Mesenchymal stem cell (in vitro differentiated cells and primary cell): Measurements from ENCODE around the gene KCNN2.

Experiments
- DNase-seq: peaks from one replicate; pipeline ENCODE4 v3.0.0-alpha.2; 2013
- H2AFZ ChIP-seq: one replicate; pipeline ENCODE4 v1.6.1; 2013; ENCODE audit warnings: low read depth, mild to moderate bottlenecking, control low read depth, inconsistent platforms, low read length, moderate library complexity
- H2AK5ac ChIP-seq: 2 replicates; pipeline ENCODE4 v1.6.1; 2013; ENCODE audit warnings: low read length, moderate library complexity, mild to moderate bottlenecking, inconsistent platforms; ENCODE audit not compliant: severe bottlenecking
- H2BK120ac ChIP-seq: one replicate; pipeline ENCODE4 v1.6.1; 2013; ENCODE audit warnings: low read depth, mild to moderate bottlenecking, inconsistent platforms, low read length, moderate library complexity
- H2BK12ac ChIP-seq, 2 experiments: one replicate each; pipeline ENCODE4 v1.6.1; 2013; ENCODE audit warnings: inconsistent platforms in 2 of 2, low read length in 2 of 2, mild to moderate bottlenecking in 2 of 2, moderate library complexity in 2 of 2, control low read depth in 1 of 2
- H2BK15ac ChIP-seq: one replicate; pipeline ENCODE4 v1.6.1; 2013; ENCODE audit warnings: mild to moderate bottlenecking, low read depth, inconsistent platforms; ENCODE audit not compliant: poor library complexity, severe bottlenecking
- H2BK5ac ChIP-seq: 2 replicates; pipeline ENCODE4 v1.6.1; 2013; ENCODE audit warnings: low read depth, mild to moderate bottlenecking, low read length, control low read depth, inconsistent platforms; ENCODE audit not compliant: poor library complexity, severe bottlenecking
- H3K14ac ChIP-seq, 2 experiments: one replicate each; pipeline ENCODE4 v1.6.1; 2013; ENCODE audit warnings: inconsistent platforms in 2 of 2, low read length in 2 of 2, control low read depth in 1 of 2, mild to moderate bottlenecking in 1 of 2, moderate library complexity in 1 of 2
- H3K18ac ChIP-seq, 2 experiments: one replicate each; pipeline ENCODE4 v1.6.1; 2013; ENCODE audit warnings: inconsistent platforms in 2 of 2, low read length in 2 of 2, control low read depth in 1 of 2, low read depth in 1 of 2, mild to moderate bottlenecking in 1 of 2
- H3K23ac ChIP-seq, 2 experiments: one replicate each; pipeline ENCODE4 v1.6.1; 2013; ENCODE audit warnings: inconsistent platforms in 2 of 2, low read length in 2 of 2, mild to moderate bottlenecking in 2 of 2, moderate library complexity in 2 of 2, control low read depth in 1 of 2
- H3K27ac ChIP-seq: 2 replicates; pipeline ENCODE4 v1.5.1; 2013; ENCODE audit warnings: mild to moderate bottlenecking, moderate library complexity, low read length, control low read depth, inconsistent platforms; ENCODE audit not compliant: poor library complexity, severe bottlenecking
- H3K27me3 ChIP-seq, 2 experiments: 2 replicates each; pipeline versions ENCODE4 v1.6.1 to v1.7.0; 2013; ENCODE audit warnings: low read length in 2 of 2, mild to moderate bottlenecking in 2 of 2, moderate library complexity in 2 of 2, control low read depth in 1 of 2, inconsistent platforms in 1 of 2; ENCODE audit not compliant: control insufficient read depth in 1 of 2, insufficient read depth in 1 of 2
- H3K36me3 ChIP-seq, 2 experiments: 2 replicates each; pipeline versions ENCODE4 v1.6.1 to v1.7.0; 2013; ENCODE audit warnings: low read length in 2 of 2, control low read depth in 1 of 2, inconsistent platforms in 1 of 2, low read depth in 1 of 2, mild to moderate bottlenecking in 1 of 2; ENCODE audit not compliant: insufficient read depth in 2 of 2, control insufficient read depth in 1 of 2
- H3K4ac ChIP-seq, 2 experiments: one replicate each; pipeline ENCODE4 v1.6.1; 2013; ENCODE audit warnings: inconsistent platforms in 2 of 2, low read length in 2 of 2, mild to moderate bottlenecking in 2 of 2, moderate library complexity in 2 of 2, control low read depth in 1 of 2, low read depth in 1 of 2
- H3K4me1 ChIP-seq: 2 replicates; pipeline ENCODE4 v1.6.1; 2013; ENCODE audit warnings: low read depth, low read length, control low read depth; ENCODE audit not compliant: control insufficient read depth, insufficient read depth
- H3K4me2 ChIP-seq: 2 replicates; pipeline ENCODE4 v1.6.1; 2013; ENCODE audit warnings: low read length, mild to moderate bottlenecking, inconsistent platforms; ENCODE audit not compliant: poor library complexity, severe bottlenecking
- H3K4me3 ChIP-seq, 2 experiments: 2 replicates each; pipeline versions ENCODE4 v1.5.1 to v1.7.0; 2013; ENCODE audit warnings: low read length in 2 of 2, mild to moderate bottlenecking in 2 of 2, control low read depth in 1 of 2, low read depth in 1 of 2; ENCODE audit not compliant: insufficient read depth in 1 of 2
- H3K79me1 ChIP-seq: replicated peaks from 2 replicates; pipeline ENCODE4 v1.6.1; 2013; ENCODE audit warnings: mild to moderate bottlenecking, control low read depth, low read length, inconsistent platforms; ENCODE audit not compliant: poor library complexity, severe bottlenecking
- H3K9ac ChIP-seq: 2 replicates; pipeline ENCODE4 v1.7.0; 2013; ENCODE audit warnings: mild to moderate bottlenecking, low read length, moderate library complexity
- H3K9me3 ChIP-seq: 2 replicates; pipeline ENCODE4 v1.7.0; 2013; ENCODE audit warnings: mild to moderate bottlenecking, low read length; ENCODE audit not compliant: control insufficient read depth
- H4K8ac ChIP-seq: one replicate; pipeline ENCODE4 v1.6.1; 2013; ENCODE audit warnings: inconsistent platforms, mild to moderate bottlenecking, low read length, moderate library complexity
- H4K91ac ChIP-seq: one replicate; pipeline ENCODE4 v1.6.1; 2013; ENCODE audit warnings: mild to moderate bottlenecking, low read length, inconsistent platforms
- WGBS: methylation state at CpG from one replicate; pipeline ENCODE4 v1.1.7; 2013; ENCODE audit warnings: mixed read lengths; 5-methylcytosine and 5-hydroxymethylcytosine counted together

The KCNN2 gene

GRCh38 chr5:114377946-114378345 lies 16.1 kb downstream of the KCNN2 start:
- Histone ChIP-seq H2BK5ac (no peak overlapping the region), H3K23ac (no peak overlapping the region), H3K4me2 (no peak overlapping the region), H3K9ac (no peak overlapping the region), H3K79me1 (no peaks in the 10 kb centered on the region), H3K4me3 (no peak overlapping the region), H2BK15ac (no peak overlapping the region), H3K27ac (no peak overlapping the region), H2AK5ac (no peak overlapping the region), H3K4me1 (no peaks in the 10 kb centered on the region), H2BK12ac (no peak overlapping the region), H4K91ac (no peak overlapping the region), H2BK120ac (no peak overlapping the region), H2AFZ (no peak overlapping the region), H4K8ac (no peak overlapping the region), H3K18ac (no peak overlapping the region), H3K4ac (no peak overlapping the region), H3K36me3 (no peaks in the 10 kb centered on the region), H3K27me3 (peaks cover 0 to 8% of the 10 kb centered on the region in 2 experiments), H3K14ac (no peak overlapping the region), H3K9me3 (no peaks in the 10 kb centered on the region)
- WGBS, result 97% methylated on average over 6 of the region's 6 CpGs
- no peak for DNase-seq

DNA sequence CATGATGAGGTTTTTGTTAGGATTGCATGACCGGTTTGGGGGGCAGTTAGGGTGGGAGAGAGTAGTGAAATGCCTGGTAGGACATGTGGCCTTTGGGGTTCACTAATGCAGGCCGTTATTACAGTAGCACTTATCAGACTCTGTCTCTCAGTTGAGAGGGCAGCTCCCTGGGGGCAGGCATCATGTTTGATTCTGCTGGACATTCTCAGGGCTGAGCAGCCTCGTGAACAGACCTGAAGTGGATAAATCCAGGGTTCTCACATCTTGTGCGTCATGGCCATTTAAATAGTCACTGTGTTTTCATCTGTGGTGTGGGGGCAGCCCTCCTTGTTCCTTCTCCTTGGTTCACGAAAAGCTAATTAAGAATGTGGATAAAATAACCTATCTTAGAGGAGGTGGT lies 18.9 kb downstream of the KCNN2 start:
- Histone ChIP-seq H4K91ac (no peak overlapping the region), H3K36me3 (no peaks in the 10 kb centered on the region), H3K14ac (no peak overlapping the region), H2BK15ac (no peak overlapping the region), H3K9me3 (no peaks in the 10 kb centered on the region), H3K4me1 (no peaks in the 10 kb centered on the region), H2BK120ac (no peak overlapping the region), H3K79me1 (no peaks in the 10 kb centered on the region), H3K27me3 (peaks cover 0 to 8% of the 10 kb centered on the region in 2 experiments), H3K23ac (no peak overlapping the region), H4K8ac (no peak overlapping the region), H3K4ac (no peak overlapping the region), H2AFZ (no peak overlapping the region), H2BK12ac (no peak overlapping the region), H2BK5ac (no peak overlapping the region), H3K4me3 (no peak overlapping the region), H3K27ac (no peak overlapping the region), H3K4me2 (no peak overlapping the region), H3K9ac (no peak overlapping the region), H3K18ac (no peak overlapping the region), H2AK5ac (no peak overlapping the region)
- 78% methylated on average over 4 of the region's 5 CpGs for WGBS
- no peak for DNase-seq

DNA sequence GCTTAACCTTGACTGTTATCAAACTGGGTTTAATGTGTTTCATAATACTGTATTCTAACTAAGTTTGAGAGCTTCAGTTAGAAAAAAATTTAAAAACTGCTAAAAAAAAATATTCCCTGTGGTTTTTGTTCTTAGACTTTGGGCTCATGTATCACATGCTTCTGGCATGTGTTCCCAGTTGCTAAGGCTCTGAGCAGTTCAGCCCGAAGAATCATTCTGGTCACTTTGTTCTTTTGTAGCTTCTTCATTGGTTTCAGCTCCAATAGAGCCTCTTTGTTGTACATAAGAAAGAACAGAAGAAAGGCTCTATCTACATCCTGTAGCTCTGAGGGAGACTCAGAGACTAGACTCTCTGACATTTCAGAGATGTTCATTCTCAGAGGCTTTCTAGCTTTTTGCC lies 25.6 kb downstream of the KCNN2 start:
- no peak for DNase-seq
- no peaks in the 10 kb centered on the region for H3K27me3 ChIP-seq
- no peak overlapping the region for H3K18ac ChIP-seq
- H4K8ac ChIP-seq, result no peak overlapping the region
- H2AFZ ChIP-seq, result no peak overlapping the region
- H3K4me3 ChIP-seq, result no peak overlapping the region
- H3K27ac ChIP-seq, result no peak overlapping the region
- no peak overlapping the region for H3K4me2 ChIP-seq
- H2BK12ac ChIP-seq, result no peak overlapping the region
- H3K9me3 ChIP-seq, result no peaks in the 10 kb centered on the region
- H3K4me1 ChIP-seq, result no peaks in the 10 kb centered on the region
- H4K91ac ChIP-seq, result no peak overlapping the region
- no peaks in the 10 kb centered on the region for H3K36me3 ChIP-seq
- H2BK5ac ChIP-seq, result no peak overlapping the region
- H2BK15ac ChIP-seq, result no peak overlapping the region
- no peak overlapping the region for H2AK5ac ChIP-seq
- WGBS, result 100% methylated on average over 1 of the region's 1 CpG
- H3K23ac ChIP-seq, result no peak overlapping the region
- H3K4ac ChIP-seq, result no peak overlapping the region
- no peak overlapping the region for H3K9ac ChIP-seq
- H2BK120ac ChIP-seq, result no peak overlapping the region
- H3K79me1 ChIP-seq, result no peaks in the 10 kb centered on the region
- no peak overlapping the region for H3K14ac ChIP-seq

GRCh38 chr5:114390431-114390830 lies 28.6 kb downstream of the KCNN2 start:
- H2BK15ac ChIP-seq, result no peak overlapping the region
- no peaks in the 10 kb centered on the region for H3K36me3 ChIP-seq
- no peak overlapping the region for H3K23ac ChIP-seq
- no peak overlapping the region for H3K18ac ChIP-seq
- H3K27ac ChIP-seq, result no peak overlapping the region
- H3K4ac ChIP-seq, result no peak overlapping the region
- H3K4me3 ChIP-seq, result no peak overlapping the region
- 63% methylated on average over 1 of the region's 1 CpG for WGBS
- no peak overlapping the region for H2BK5ac ChIP-seq
- H2BK120ac ChIP-seq, result no peak overlapping the region
- no peak overlapping the region for H3K14ac ChIP-seq
- H3K4me1 ChIP-seq, result no peaks in the 10 kb centered on the region
- H3K4me2 ChIP-seq, result no peak overlapping the region
- H4K91ac ChIP-seq, result no peak overlapping the region
- no peaks in the 10 kb centered on the region for H3K9me3 ChIP-seq
- no peaks in the 10 kb centered on the region for H3K79me1 ChIP-seq
- peak; percentile 41 for DNase-seq
- H2AFZ ChIP-seq, result no peak overlapping the region
- H2AK5ac ChIP-seq, result no peak overlapping the region
- H3K27me3 ChIP-seq, result no peaks in the 10 kb centered on the region
- no peak overlapping the region for H4K8ac ChIP-seq
- no peak overlapping the region for H3K9ac ChIP-seq
- no peak overlapping the region for H2BK12ac ChIP-seq
